ENCODE measurements around the gene CCAR1. TPM values are rescaled to one million over a fixed set of nuclear protein-coding genes. Genes with fewer than 3 reads are reported as not detected.

CCAR1 gene
- total and polyA plus RNA-seq, 2 of the 13 experiments (the other 11 are each of a cell fraction or from before 2014, with no cell fraction given), result 74.5 to 81.6 TPM

GRCh38 chr10:68756246-68756645, 35.2 kb downstream of the CCAR1 start:
- Histone ChIP-seq H3K9ac (ENCODE audit: insufficient read depth, low read depth, low read length) (no peak overlapping the region), H2AFZ (ENCODE audit: low read length) (no peak overlapping the region), H3K36me3 (replicated peaks in 1 of 2; ENCODE audit: control insufficient read depth in 1 of 2, insufficient read depth in 2 of 2, low read length in 2 of 2) (peaks cover 20 to 73% of the 10 kb centered on the region in 2 experiments), H4K20me1 (ENCODE audit: insufficient read depth, low read length) (no peaks in the 10 kb centered on the region), H3K4me2 (ENCODE audit: low read depth, low read length) (no peak overlapping the region), H3K79me2 (ENCODE audit: insufficient read depth, low read length) (no peaks in the 10 kb centered on the region), H3K27me3 (ENCODE audit: control insufficient read depth in 1 of 2, insufficient read depth in 2 of 2, low read length in 2 of 2) (no peaks in the 10 kb centered on the region), H3K9me3 (ENCODE audit: low read length) (no peaks in the 10 kb centered on the region), H3K4me1 (ENCODE audit: insufficient read depth, low read length) (peaks cover 18% of the 10 kb centered on the region), H3K27ac (ENCODE audit: extremely low read length, insufficient read depth, low read length) (no peak overlapping the region), H3K4me3 (replicated peaks in 1 of 3; ENCODE audit: insufficient read depth in 1 of 3, low read depth in 2 of 3, low read length in 3 of 3) (no peak overlapping the region)
- WGBS (ENCODE audit: low lambda C conversion rate), result 94% methylated on average over 12 of the region's 12 CpGs
- TF ChIP-seq ZNF660 (CRISPR knock-in tag; IDR thresholded peaks at IDR 0.05; ENCODE audit: borderline replicate concordance, low read depth) (no peak), KDM1A (CRISPR knock-in tag; IDR thresholded peaks at IDR 0.05) (no peak)
- in situ Hi-C loops (cut with HindIII; ENCODE audit: extremely low pct_ligation_motif_present, low pct_unique_long_range_greater_than_20kb) (no loop called here), intact Hi-C loops (cut with micrococcal nuclease; ENCODE audit: unreplicated experiment) (no loop called here)
- FAIRE-seq, result no peak
- DNase-seq (ENCODE audit: low spot score), result no peak
- POLR2A ChIA-PET, result no interaction called here
- no peak for ATAC-seq
- BruUV-seq (replicated peaks), result no TSS peak
- CTCF ChIA-PET (ENCODE audit: low intra/inter-chr PET ratio, low total read pairs), result no interaction called here

GRCh38 chr10:68756766-68757165, 35.7 kb downstream of the CCAR1 start:
- no peaks in the 10 kb centered on the region for H3K79me2 ChIP-seq (ENCODE audit: insufficient read depth, low read length)
- no TSS peak for BruUV-seq (replicated peaks)
- DNase-seq (ENCODE audit: low spot score) (no peak), ATAC-seq (no peak), FAIRE-seq (no peak)
- TF ChIP-seq EED (CRISPR knock-in tag; IDR thresholded peaks at IDR 0.05) (no peak), TIGD3 (CRISPR knock-in tag; IDR thresholded peaks at IDR 0.05; ENCODE audit: borderline replicate concordance) (no peak), ZNF34 (CRISPR knock-in tag; IDR thresholded peaks at IDR 0.05; ENCODE audit: borderline replicate concordance) (no peak), MAFG (CRISPR knock-in tag; IDR thresholded peaks at IDR 0.05) (no peak), ZNF260 (CRISPR knock-in tag; IDR thresholded peaks at IDR 0.05; ENCODE audit: borderline replicate concordance, low read depth) (no peak), SRSF9 (IDR thresholded peaks at IDR 0.05; ENCODE audit: borderline replicate concordance, insufficient read depth, low read depth, low read length, poor library complexity, severe bottlenecking) (no peak), ZNF850 (CRISPR knock-in tag; conservative IDR thresholded peaks at IDR 0.05) (no peak), ZNF784 (CRISPR knock-in tag; IDR thresholded peaks at IDR 0.05; ENCODE audit: borderline replicate concordance) (no peak), MIER3 (CRISPR knock-in tag; IDR thresholded peaks at IDR 0.05; ENCODE audit: borderline replicate concordance) (no peak), JDP2 (CRISPR knock-in tag; IDR thresholded peaks at IDR 0.05; ENCODE audit: borderline replicate concordance) (no peak), CREM (IDR thresholded peaks at IDR 0.05) (no peak), CREM (CRISPR knock-in tag; IDR thresholded peaks at IDR 0.05) (no peak), SKI (IDR thresholded peaks at IDR 0.05; ENCODE audit: partially characterized antibody) (no peak)
- no peak overlapping the region for H3K27ac ChIP-seq (ENCODE audit: extremely low read length, insufficient read depth, low read length)
- H3K4me2 ChIP-seq (ENCODE audit: low read depth, low read length), result no peak overlapping the region
- CTCF ChIA-PET (ENCODE audit: low intra/inter-chr PET ratio, low total read pairs), result no interaction called here
- H4K20me1 ChIP-seq (ENCODE audit: insufficient read depth, low read length), result no peaks in the 10 kb centered on the region
- intact Hi-C loops (cut with micrococcal nuclease; ENCODE audit: unreplicated experiment) (no loop called here), in situ Hi-C loops (cut with HindIII; ENCODE audit: extremely low pct_ligation_motif_present, low pct_unique_long_range_greater_than_20kb) (no loop called here)
- POLR2A ChIA-PET, result no interaction called here
- WGBS (ENCODE audit: low lambda C conversion rate), result 98% methylated on average over 3 of the region's 3 CpGs
- no peak overlapping the region for H3K9ac ChIP-seq (ENCODE audit: insufficient read depth, low read depth, low read length)
- H3K36me3 ChIP-seq (replicated peaks in 1 of 2; ENCODE audit: control insufficient read depth in 1 of 2, insufficient read depth in 2 of 2, low read length in 2 of 2), result peaks cover 20 to 71% of the 10 kb centered on the region in 2 experiments
- no peaks in the 10 kb centered on the region for H3K9me3 ChIP-seq (ENCODE audit: low read length)
- H3K4me3 ChIP-seq (replicated peaks in 1 of 3; ENCODE audit: insufficient read depth in 1 of 3, low read depth in 2 of 3, low read length in 3 of 3), result no peak overlapping the region
- H3K27me3 ChIP-seq (ENCODE audit: control insufficient read depth in 1 of 2, insufficient read depth in 2 of 2, low read length in 2 of 2), result no peaks in the 10 kb centered on the region
- no peak overlapping the region for H2AFZ ChIP-seq (ENCODE audit: low read length)
- H3K4me1 ChIP-seq (ENCODE audit: insufficient read depth, low read length), result peaks cover 18% of the 10 kb centered on the region

All from HepG2 (cell line).